Natural killer cell (primary cell): ENCODE measurements around the gene CACNA1C. TPM values are rescaled to one million over a fixed set of nuclear protein-coding genes. Genes with fewer than 3 reads are reported as not detected.
A peak's percentile ranks its signal among the peaks of the same experiment; 100 is the strongest.

Experiments
- ATAC-seq, 3 donors: fragments of 150-1000 bp in 2 of 3; fragments of 200-7000 bp in 1 of 3; cut with Tn5 transposase; 1 replicate in 1 of 3; 2 replicates in 2 of 3; pipeline ENCODE4 v1.10.0; 2021; ENCODE audit warnings: mild to moderate bottlenecking in 2 of 3, moderate library complexity in 2 of 3
- DNase-seq, 2 donors: peaks; one replicate each; pipeline versions ENCODE4 v3.0.0 to v3.0.0-alpha.2; 2013 to 2021; ENCODE audit warnings: mixed read lengths in 1 of 2
- H3K27ac ChIP-seq: one replicate; pipeline ENCODE4 v1.5.1; 2013; ENCODE audit warnings: mild to moderate bottlenecking, low read length
- H3K27me3 ChIP-seq: one replicate; pipeline ENCODE4 v1.6.1; 2013; ENCODE audit warnings: low read length; ENCODE audit not compliant: control insufficient read depth, insufficient read depth
- H3K36me3 ChIP-seq: one replicate; pipeline ENCODE4 v1.6.1; 2013; ENCODE audit warnings: low read length; ENCODE audit not compliant: control insufficient read depth, insufficient read depth
- H3K4me1 ChIP-seq: one replicate; pipeline ENCODE4 v1.6.1; 2013; ENCODE audit warnings: low read length; ENCODE audit not compliant: control insufficient read depth, insufficient read depth
- H3K4me3 ChIP-seq: one replicate; pipeline ENCODE4 v1.5.1; 2013; ENCODE audit warnings: low read length
- H3K9me3 ChIP-seq: one replicate; pipeline ENCODE4 v1.6.1; 2013; ENCODE audit warnings: low read length; ENCODE audit not compliant: control insufficient read depth, insufficient read depth
- H3K27ac Mint-ChIP-seq, 2 donors: one replicate each; pipeline ENCODE4 v1.8.0; 2022; ENCODE audit warnings: mild to moderate bottlenecking in 2 of 2, mixed read lengths in 2 of 2, moderate library complexity in 1 of 2
- H3K27me3 Mint-ChIP-seq, 2 donors: one replicate each; pipeline ENCODE4 v1.8.0; 2022; ENCODE audit warnings: low read depth in 2 of 2, mixed read lengths in 2 of 2
- H3K36me3 Mint-ChIP-seq: one replicate; pipeline ENCODE4 v1.8.0; 2022; ENCODE audit warnings: mixed read lengths
- H3K4me1 Mint-ChIP-seq, 2 donors: one replicate each; pipeline ENCODE4 v1.8.0; 2022; ENCODE audit warnings: mixed read lengths in 2 of 2
- H3K4me3 Mint-ChIP-seq: one replicate; pipeline ENCODE4 v1.8.0; 2022; ENCODE audit warnings: mild to moderate bottlenecking, moderate library complexity, mixed read lengths
- H3K9me3 Mint-ChIP-seq, 2 donors: one replicate each; pipeline ENCODE4 v1.8.0; 2022; ENCODE audit warnings: mixed read lengths in 2 of 2
- WGBS: methylation state at CpG from one replicate; pipeline ENCODE4 v1.1.7; 2013; ENCODE audit warnings: missing lambda C conversion rate; ENCODE audit not compliant: insufficient coverage; 5-methylcytosine and 5-hydroxymethylcytosine counted together
- intact Hi-C: fragments of 100-400 bp; cut with micrococcal nuclease; formaldehyde crosslinking; loops from one replicate; pipeline ENCODE4 v1.14.2; 2022
- total RNA-seq, 4 donors: library from RNA; stranded (reverse); fragments of 120-200 nt in 1 of 4; gene quantifications; one replicate each; pipeline versions ENCODE4 v1.2.3 to v1.2.4, GENCODE V29; 2013 to 2022
- TF ChIP-seq, protein P1 (sequence below): fragments of 200-600 bp; IDR thresholded peaks from one replicate; pipeline ENCODE4 v1.8.0; 2022; ENCODE audit warnings: antibody characterized with exemption

The CACNA1C gene
- under 1 TPM; 0.07 to 0.35 (median 0.08) TPM for total RNA-seq
- total RNA-seq (2013): 0.20 TPM

DNA sequence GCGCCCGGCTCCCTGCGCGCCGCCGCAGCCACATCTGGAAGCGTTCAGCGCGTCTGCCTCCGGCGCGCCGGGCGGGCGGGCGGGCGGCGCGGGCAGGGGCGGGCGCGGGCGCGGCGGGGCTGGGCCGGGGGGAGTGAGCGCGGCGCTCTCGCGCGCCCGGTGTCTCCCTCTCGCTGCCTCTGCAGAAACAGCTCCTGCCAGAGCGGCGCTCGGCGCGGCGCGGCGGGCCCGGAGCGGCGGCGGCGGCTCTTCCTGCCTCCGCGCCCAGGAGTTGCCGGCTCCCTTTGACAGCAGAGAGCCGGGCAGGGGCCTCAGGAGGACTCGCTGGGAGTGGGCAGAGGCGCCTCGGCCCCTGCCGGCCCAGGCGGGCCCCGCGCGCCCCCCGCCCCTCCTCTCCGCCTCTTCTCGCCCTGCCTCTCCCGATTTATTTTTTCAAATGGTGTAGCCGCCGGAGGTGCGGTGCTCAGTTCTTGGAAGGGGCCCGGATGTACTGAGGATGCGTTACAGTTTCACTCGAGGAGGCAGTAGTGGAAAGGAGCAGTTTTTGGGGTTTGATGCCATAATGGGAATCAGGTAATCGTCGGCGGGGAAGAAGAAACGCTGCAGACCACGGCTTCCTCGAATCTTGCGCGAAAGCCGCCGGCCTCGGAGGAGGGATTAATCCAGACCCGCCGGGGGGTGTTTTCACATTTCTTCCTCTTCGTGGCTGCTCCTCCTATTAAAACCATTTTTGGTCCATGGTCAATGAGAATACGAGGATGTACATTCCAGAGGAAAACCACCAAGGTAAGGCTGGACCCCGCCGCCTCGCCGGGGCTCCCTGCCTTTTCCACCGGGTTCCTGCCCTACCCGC lies at the start of gene CACNA1C:
CACNA1C (plus strand) TSS at position 162 of the 853 bp plus-strand sequence; CDS start at position 738, 576 bp downstream.
- peaks cover 7% of the 10 kb centered on the region for H3K4me1 ChIP-seq
- H3K36me3 ChIP-seq: no peaks in the 10 kb centered on the region
- H3K9me3 ChIP-seq: no peaks in the 10 kb centered on the region
- no peaks in the 10 kb centered on the region for H3K9me3 Mint-ChIP-seq
- peak in 2 of 3 donors; percentile 44 to 69 for ATAC-seq
- TF ChIP-seq, protein P1, sequence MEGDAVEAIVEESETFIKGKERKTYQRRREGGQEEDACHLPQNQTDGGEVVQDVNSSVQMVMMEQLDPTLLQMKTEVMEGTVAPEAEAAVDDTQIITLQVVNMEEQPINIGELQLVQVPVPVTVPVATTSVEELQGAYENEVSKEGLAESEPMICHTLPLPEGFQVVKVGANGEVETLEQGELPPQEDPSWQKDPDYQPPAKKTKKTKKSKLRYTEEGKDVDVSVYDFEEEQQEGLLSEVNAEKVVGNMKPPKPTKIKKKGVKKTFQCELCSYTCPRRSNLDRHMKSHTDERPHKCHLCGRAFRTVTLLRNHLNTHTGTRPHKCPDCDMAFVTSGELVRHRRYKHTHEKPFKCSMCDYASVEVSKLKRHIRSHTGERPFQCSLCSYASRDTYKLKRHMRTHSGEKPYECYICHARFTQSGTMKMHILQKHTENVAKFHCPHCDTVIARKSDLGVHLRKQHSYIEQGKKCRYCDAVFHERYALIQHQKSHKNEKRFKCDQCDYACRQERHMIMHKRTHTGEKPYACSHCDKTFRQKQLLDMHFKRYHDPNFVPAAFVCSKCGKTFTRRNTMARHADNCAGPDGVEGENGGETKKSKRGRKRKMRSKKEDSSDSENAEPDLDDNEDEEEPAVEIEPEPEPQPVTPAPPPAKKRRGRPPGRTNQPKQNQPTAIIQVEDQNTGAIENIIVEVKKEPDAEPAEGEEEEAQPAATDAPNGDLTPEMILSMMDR: no peak
- WGBS: under 1% methylated on average over 90 of the region's 90 CpGs
- intact Hi-C loops: no loop called here
- peak in 1 of 2 donors; percentile 64 for DNase-seq
- H3K4me3 ChIP-seq: no peak within 1 kb of the TSS
- H3K4me3 Mint-ChIP-seq: peak within 1 kb of the TSS; percentile 62
- no peaks in the 10 kb centered on the region for H3K36me3 Mint-ChIP-seq
- peaks cover 55 to 73% of the 10 kb centered on the region in 2 donors for H3K27me3 Mint-ChIP-seq
- peaks cover 32% of the 10 kb centered on the region for H3K27me3 ChIP-seq
- no peak within 1 kb of the TSS for H3K27ac Mint-ChIP-seq
- no peak within 1 kb of the TSS for H3K27ac ChIP-seq
- H3K4me1 Mint-ChIP-seq: peaks cover 0 to 17% of the 10 kb centered on the region in 2 donors

DNA sequence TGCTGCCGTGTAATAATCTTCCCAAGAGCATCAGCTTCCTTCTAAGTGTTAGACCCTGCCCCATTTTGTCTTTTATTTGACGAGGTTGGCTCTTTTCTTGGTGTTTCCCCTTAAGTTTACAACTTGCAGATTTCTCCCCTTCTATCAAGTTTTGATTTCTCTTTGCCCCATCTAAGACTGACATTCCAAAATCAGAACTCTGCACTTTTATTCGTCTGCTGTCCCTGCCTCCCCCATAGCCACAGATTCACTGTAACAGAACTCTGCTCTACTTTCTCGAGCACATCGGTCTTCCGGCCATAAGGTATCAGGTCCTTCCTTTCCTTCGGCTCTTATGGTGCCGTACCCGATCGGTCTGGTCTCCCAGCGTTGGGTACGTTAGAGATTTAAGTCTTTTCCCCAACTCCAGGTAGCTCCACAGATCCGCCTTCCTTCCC lies 49.1 kb upstream of the CACNA1C start:
- Mint-ChIP-seq H3K9me3 (no peaks in the 10 kb centered on the region), H3K4me1 (peaks cover 31 to 33% of the 10 kb centered on the region in 2 donors), H3K36me3 (no peaks in the 10 kb centered on the region), H3K4me3 (peak overlapping the region; percentile 99), H3K27ac (peak overlapping the region; percentile 96 to 99), H3K27me3 (no peaks in the 10 kb centered on the region)
- under 1% methylated on average over 13 of the region's 13 CpGs for WGBS
- ATAC-seq: peak; percentile 14 to 39 (median 18)
- Histone ChIP-seq H3K4me1 (peaks cover 8% of the 10 kb centered on the region), H3K36me3 (no peaks in the 10 kb centered on the region), H3K27me3 (no peaks in the 10 kb centered on the region), H3K4me3 (peak overlapping the region; percentile 99), H3K9me3 (no peaks in the 10 kb centered on the region), H3K27ac (peak overlapping the region; percentile 93)
- TF ChIP-seq, protein P1: no peak
- intact Hi-C loops: no loop called here
- no peak for DNase-seq

DNA sequence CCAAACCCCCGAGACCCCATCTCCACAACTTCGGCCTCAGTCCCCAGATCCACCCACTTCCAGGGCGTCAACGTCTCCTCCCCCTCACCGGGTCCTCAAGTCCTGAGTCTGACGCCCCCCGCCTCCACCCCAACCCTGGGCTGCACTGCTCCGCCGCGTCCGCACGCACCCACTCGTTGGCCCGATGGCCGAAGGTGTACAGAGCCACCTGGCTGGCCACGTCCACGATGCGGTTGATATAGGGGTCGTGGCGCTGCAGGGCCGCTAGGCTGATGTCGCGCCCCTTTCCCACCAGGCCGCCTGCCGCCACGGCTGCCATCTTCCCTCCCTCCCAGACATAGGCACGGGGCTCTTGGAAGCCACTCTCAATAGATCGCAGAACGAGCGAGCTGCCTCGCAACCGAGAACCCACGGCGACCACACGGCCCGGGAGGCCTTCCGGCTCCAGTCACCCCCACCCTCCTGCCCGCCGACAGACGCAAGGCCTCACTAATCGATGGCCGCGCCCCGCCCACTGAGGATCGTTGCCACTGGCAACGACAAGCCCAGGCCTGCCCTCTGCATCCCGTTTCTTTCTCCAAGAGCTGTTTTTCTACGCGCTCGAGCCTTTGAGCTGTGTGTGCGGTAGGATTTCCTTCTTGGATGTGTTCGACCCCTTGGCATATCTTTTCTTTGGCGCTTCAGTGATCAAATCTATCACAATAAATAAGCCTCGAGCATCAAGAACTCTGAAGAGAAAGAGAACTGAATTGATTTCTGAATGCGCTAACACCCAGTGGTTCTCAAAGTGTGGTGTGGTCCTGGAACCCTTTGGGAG lies 48.5 kb upstream of the CACNA1C start, which contains the start of gene DCP1B:
DCP1B (minus strand) TSS at position 345 of the 817 bp plus-strand sequence; CDS start at position 319, 26 bp downstream.
- DNase-seq: peak; percentile 86 to 97
- Mint-ChIP-seq H3K27me3 (peaks cover 0 to 6% of the 10 kb centered on the region in 2 donors), H3K4me3 (peak within 1 kb of the TSS; percentile 99), H3K4me1 (peaks cover 31 to 33% of the 10 kb centered on the region in 2 donors), H3K36me3 (no peaks in the 10 kb centered on the region), H3K27ac (peak within 1 kb of the TSS; percentile 96 to 99), H3K9me3 (no peaks in the 10 kb centered on the region)
- Histone ChIP-seq H3K36me3 (no peaks in the 10 kb centered on the region), H3K4me1 (peaks cover 8% of the 10 kb centered on the region), H3K27ac (peak within 1 kb of the TSS; percentile 93), H3K27me3 (no peaks in the 10 kb centered on the region), H3K4me3 (peak within 1 kb of the TSS; percentile 99), H3K9me3 (no peaks in the 10 kb centered on the region)
- 5% methylated on average over 55 of the region's 55 CpGs for WGBS
- peak; percentile 97 to 100 (median 99) for ATAC-seq
- intact Hi-C loops: no loop called here
- TF ChIP-seq, protein P1: no peak
